ENCODE data around the gene DOK7. TPM values are rescaled to one million over a fixed set of nuclear protein-coding genes. Genes with fewer than 3 reads are reported as not detected.

The DOK7 gene
- total RNA-seq, 2 donors from 2014 or later: 8.2 to 16.4 TPM

DNA sequence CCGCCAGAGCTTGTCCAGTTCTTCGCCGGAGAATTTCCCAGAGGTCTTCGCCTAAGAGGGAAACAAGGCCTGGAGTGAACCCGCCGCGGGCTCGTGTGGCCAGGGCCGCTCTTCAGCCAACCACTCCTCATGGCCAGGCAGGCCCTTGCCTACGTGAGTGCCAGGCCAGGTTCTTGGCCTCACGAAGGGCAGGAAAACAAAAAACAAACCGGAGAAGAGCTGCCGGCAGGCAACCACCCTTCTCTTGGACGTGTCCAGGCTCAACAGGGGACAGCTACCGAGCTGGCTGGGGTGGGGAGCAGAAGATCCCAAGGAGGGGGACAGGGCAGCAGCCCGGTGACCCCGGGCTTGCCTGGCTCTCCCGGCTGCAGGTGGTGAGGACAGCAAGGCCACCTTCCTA lies 55.8 kb downstream of the DOK7 start:
- H3K4me1 ChIP-seq (replicated peaks): no peaks in the 10 kb centered on the region
- no peak for TF ChIP-seq POLR2AphosphoS5 (IDR thresholded peaks at IDR 0.05)
- TF ChIP-seq, protein P1, sequence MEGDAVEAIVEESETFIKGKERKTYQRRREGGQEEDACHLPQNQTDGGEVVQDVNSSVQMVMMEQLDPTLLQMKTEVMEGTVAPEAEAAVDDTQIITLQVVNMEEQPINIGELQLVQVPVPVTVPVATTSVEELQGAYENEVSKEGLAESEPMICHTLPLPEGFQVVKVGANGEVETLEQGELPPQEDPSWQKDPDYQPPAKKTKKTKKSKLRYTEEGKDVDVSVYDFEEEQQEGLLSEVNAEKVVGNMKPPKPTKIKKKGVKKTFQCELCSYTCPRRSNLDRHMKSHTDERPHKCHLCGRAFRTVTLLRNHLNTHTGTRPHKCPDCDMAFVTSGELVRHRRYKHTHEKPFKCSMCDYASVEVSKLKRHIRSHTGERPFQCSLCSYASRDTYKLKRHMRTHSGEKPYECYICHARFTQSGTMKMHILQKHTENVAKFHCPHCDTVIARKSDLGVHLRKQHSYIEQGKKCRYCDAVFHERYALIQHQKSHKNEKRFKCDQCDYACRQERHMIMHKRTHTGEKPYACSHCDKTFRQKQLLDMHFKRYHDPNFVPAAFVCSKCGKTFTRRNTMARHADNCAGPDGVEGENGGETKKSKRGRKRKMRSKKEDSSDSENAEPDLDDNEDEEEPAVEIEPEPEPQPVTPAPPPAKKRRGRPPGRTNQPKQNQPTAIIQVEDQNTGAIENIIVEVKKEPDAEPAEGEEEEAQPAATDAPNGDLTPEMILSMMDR (IDR thresholded peaks at IDR 0.05): no peak
- TF ChIP-seq POLR2A (IDR thresholded peaks at IDR 0.05): no peak
- 82% methylated on average over 18 of the region's 18 CpGs for WGBS
- intact Hi-C loops (cut with DNase I): no loop called here
- no peak overlapping the region for H3K27ac ChIP-seq
- no peak for DNase-seq (ENCODE audit: low spot score)
- H3K27me3 ChIP-seq (replicated peaks; ENCODE audit: insufficient read depth): no peaks in the 10 kb centered on the region
- H3K9me3 ChIP-seq: no peaks in the 10 kb centered on the region
- peaks cover 13 to 24% of the 10 kb centered on the region in 2 donors for H3K36me3 ChIP-seq
- no peak overlapping the region for H3K4me3 ChIP-seq

GRCh38 chr4:3519468-3520264 lies 56.6 kb downstream of the DOK7 start:
- intact Hi-C loops (cut with DNase I): no loop called here
- WGBS: 90% methylated on average over 23 of the region's 23 CpGs

GRCh38 chr4:3520276-3520675 lies 57.2 kb downstream of the DOK7 start:
- intact Hi-C loops (cut with DNase I): no loop called here
- no peak for DNase-seq (ENCODE audit: low spot score)
- Histone ChIP-seq H3K4me3 (no peak overlapping the region), H3K36me3 (peaks cover 12 to 24% of the 10 kb centered on the region in 2 donors), H3K4me1 (replicated peaks) (no peaks in the 10 kb centered on the region), H3K27ac (no peak overlapping the region), H3K9me3 (no peaks in the 10 kb centered on the region), H3K27me3 (replicated peaks; ENCODE audit: insufficient read depth) (no peaks in the 10 kb centered on the region)
- WGBS: 90% methylated on average over 11 of the region's 11 CpGs
- TF ChIP-seq POLR2A (IDR thresholded peaks at IDR 0.05) (no peak), POLR2AphosphoS5 (IDR thresholded peaks at IDR 0.05) (no peak)
- TF ChIP-seq, protein P1 (IDR thresholded peaks at IDR 0.05): no peak

More at GRCh38 chr4:3519468-3520264, 56.6 kb downstream of the DOK7 start:
- Histone ChIP-seq H3K9me3 (no peaks in the 10 kb centered on the region), H3K4me3 (no peak overlapping the region), H3K27ac (no peak overlapping the region), H3K36me3 (peaks cover 12 to 24% of the 10 kb centered on the region in 2 donors), H3K27me3 (replicated peaks; ENCODE audit: insufficient read depth) (no peaks in the 10 kb centered on the region), H3K4me1 (replicated peaks) (no peaks in the 10 kb centered on the region)
- DNase-seq (ENCODE audit: low spot score): no peak
- TF ChIP-seq POLR2AphosphoS5 (IDR thresholded peaks at IDR 0.05): no peak

GRCh38 chr4:3520796-3521600 lies 57.9 kb downstream of the DOK7 start:
- Histone ChIP-seq H3K27me3 (replicated peaks; ENCODE audit: insufficient read depth) (no peaks in the 10 kb centered on the region), H3K9me3 (no peaks in the 10 kb centered on the region), H3K27ac (no peak overlapping the region), H3K36me3 (peaks cover 12 to 24% of the 10 kb centered on the region in 2 donors), H3K4me1 (replicated peaks) (no peaks in the 10 kb centered on the region), H3K4me3 (no peak overlapping the region)
- WGBS: 90% methylated on average over 23 of the region's 31 CpGs
- DNase-seq (ENCODE audit: low spot score): no peak
- intact Hi-C loops (cut with DNase I): no loop called here
- TF ChIP-seq POLR2A (IDR thresholded peaks at IDR 0.05) (no peak), POLR2AphosphoS5 (IDR thresholded peaks at IDR 0.05) (no peak)
- TF ChIP-seq, protein P1 (IDR thresholded peaks at IDR 0.05): no peak

GRCh38 chr4:3521621-3522325 lies 58.7 kb downstream of the DOK7 start:
- TF ChIP-seq POLR2A (IDR thresholded peaks at IDR 0.05) (no peak), POLR2AphosphoS5 (IDR thresholded peaks at IDR 0.05) (no peak)
- TF ChIP-seq, protein P1 (IDR thresholded peaks at IDR 0.05): no peak
- Histone ChIP-seq H3K36me3 (peaks cover 10 to 19% of the 10 kb centered on the region in 2 donors), H3K9me3 (no peaks in the 10 kb centered on the region), H3K4me1 (replicated peaks) (no peaks in the 10 kb centered on the region), H3K27me3 (replicated peaks; ENCODE audit: insufficient read depth) (no peaks in the 10 kb centered on the region), H3K4me3 (no peak overlapping the region), H3K27ac (no peak overlapping the region)
- intact Hi-C loops (cut with DNase I): no loop called here
- DNase-seq (ENCODE audit: low spot score): no peak
- WGBS: 92% methylated on average over 16 of the region's 16 CpGs
